SU-DHL-6 (cell line): ENCODE measurements around the gene PCDHGB2.
"Not testable (repeated sequence)": the region's sequence is repeated elsewhere in the genome, so short reads cannot be mapped to it uniquely, and the experiment has no call there.

Experiments used
- EZH2phosphoT487 ChIP-seq: fragments of 200-600 bp; sonication (generic), shearing (Covaris generic); conservative IDR thresholded peaks from 2 replicates; pipeline ENCODE4 v1.6.1; 2018; ENCODE audit warnings: mild to moderate bottlenecking, antibody characterized with exemption, low read length, moderate library complexity, mixed read lengths
- TF ChIP-seq, protein P1 (sequence below): fragments of 200-600 bp; sonication (generic); IDR thresholded peaks from one replicate; pipeline ENCODE4 v1.5.1; 2017; ENCODE audit warnings: antibody characterized with exemption, mild to moderate bottlenecking, low read length, moderate library complexity; ENCODE audit not compliant: insufficient read depth, poor library complexity, severe bottlenecking

- not testable (repeated sequence) for TF ChIP-seq EZH2phosphoT487
- TF ChIP-seq, protein P1, sequence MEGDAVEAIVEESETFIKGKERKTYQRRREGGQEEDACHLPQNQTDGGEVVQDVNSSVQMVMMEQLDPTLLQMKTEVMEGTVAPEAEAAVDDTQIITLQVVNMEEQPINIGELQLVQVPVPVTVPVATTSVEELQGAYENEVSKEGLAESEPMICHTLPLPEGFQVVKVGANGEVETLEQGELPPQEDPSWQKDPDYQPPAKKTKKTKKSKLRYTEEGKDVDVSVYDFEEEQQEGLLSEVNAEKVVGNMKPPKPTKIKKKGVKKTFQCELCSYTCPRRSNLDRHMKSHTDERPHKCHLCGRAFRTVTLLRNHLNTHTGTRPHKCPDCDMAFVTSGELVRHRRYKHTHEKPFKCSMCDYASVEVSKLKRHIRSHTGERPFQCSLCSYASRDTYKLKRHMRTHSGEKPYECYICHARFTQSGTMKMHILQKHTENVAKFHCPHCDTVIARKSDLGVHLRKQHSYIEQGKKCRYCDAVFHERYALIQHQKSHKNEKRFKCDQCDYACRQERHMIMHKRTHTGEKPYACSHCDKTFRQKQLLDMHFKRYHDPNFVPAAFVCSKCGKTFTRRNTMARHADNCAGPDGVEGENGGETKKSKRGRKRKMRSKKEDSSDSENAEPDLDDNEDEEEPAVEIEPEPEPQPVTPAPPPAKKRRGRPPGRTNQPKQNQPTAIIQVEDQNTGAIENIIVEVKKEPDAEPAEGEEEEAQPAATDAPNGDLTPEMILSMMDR, result not testable (repeated sequence)
Observed at GRCh38 chr5:141387557-141388311, 27.9 kb downstream of the PCDHGB2 start, which contains the start of gene PCDHGB4.
